BE2C (cell line): ENCODE data around the gene YPEL3.

Experiments used
- DNase-seq: peaks from one replicate; pipeline ENCODE4 v3.0.0-alpha.2; 2020
- H3K27me3 ChIP-seq: fragments of 250-450 bp; sonication (Bioruptor Pico); 2 replicates; pipeline ENCODE4 v1.5.1; 2020; ENCODE audit warnings: mild to moderate bottlenecking
- H3K36me3 ChIP-seq: fragments of 250-450 bp; sonication (Bioruptor Pico); 2 replicates; pipeline ENCODE4 v1.5.1; 2020; ENCODE audit warnings: mild to moderate bottlenecking
- H3K4me1 ChIP-seq: fragments of 250-450 bp; sonication (Bioruptor Pico); 2 replicates; pipeline ENCODE4 v1.5.1; 2020
- H3K4me3 ChIP-seq: 2 replicates; pipeline ENCODE4 v1.5.1; 2011; ENCODE audit warnings: low read depth, low read length
- H3K9me3 ChIP-seq: fragments of 250-450 bp; sonication (Bioruptor Pico); 2 replicates; pipeline ENCODE4 v1.5.1; 2020
- CTCF ChIP-seq: IDR thresholded peaks from 2 replicates; pipeline ENCODE4 v1.5.1; 2012; ENCODE audit warnings: mild to moderate bottlenecking, low read depth, low read length

Gene YPEL3

GRCh38 chr16:30142672-30143346 is 46.8 kb upstream of the YPEL3 start:
- Histone ChIP-seq H3K27me3 (no peaks in the 10 kb centered on the region), H3K9me3 (no peaks in the 10 kb centered on the region), H3K4me1 (no peaks in the 10 kb centered on the region; the same call in 1 of the 2 replicates), H3K4me3 (no peak overlapping the region), H3K36me3 (no peaks in the 10 kb centered on the region)
- peak; percentile 50 for TF ChIP-seq CTCF
- peak; percentile 19 for DNase-seq

GRCh38 chr16:30141750-30142149 is 45.7 kb upstream of the YPEL3 start:
- no peak for DNase-seq
- Histone ChIP-seq H3K36me3 (no peaks in the 10 kb centered on the region), H3K9me3 (no peaks in the 10 kb centered on the region), H3K4me1 (no peaks in the 10 kb centered on the region), H3K27me3 (no peaks in the 10 kb centered on the region), H3K4me3 (no peak overlapping the region)
- no peak for TF ChIP-seq CTCF

GRCh38 chr16:30139583-30140481 is 43.8 kb upstream of the YPEL3 start:
- no peaks in the 10 kb centered on the region for H3K9me3 ChIP-seq
- H3K27me3 ChIP-seq, result no peaks in the 10 kb centered on the region
- H3K4me1 ChIP-seq, result no peaks in the 10 kb centered on the region
- DNase-seq, result no peak
- TF ChIP-seq CTCF, result no peak
- H3K4me3 ChIP-seq, result no peak overlapping the region
- H3K36me3 ChIP-seq, result no peaks in the 10 kb centered on the region

GRCh38 chr16:30137897-30138296 is 41.9 kb upstream of the YPEL3 start:
- DNase-seq, result no peak
- Histone ChIP-seq H3K9me3 (no peaks in the 10 kb centered on the region), H3K36me3 (no peaks in the 10 kb centered on the region), H3K4me1 (no peaks in the 10 kb centered on the region), H3K4me3 (no peak overlapping the region), H3K27me3 (no peaks in the 10 kb centered on the region)
- no peak for TF ChIP-seq CTCF

- no peaks in the 10 kb centered on the region for H3K36me3 ChIP-seq
- no peaks in the 10 kb centered on the region for H3K27me3 ChIP-seq
- no peaks in the 10 kb centered on the region for H3K4me1 ChIP-seq
- TF ChIP-seq CTCF, result no peak
- H3K9me3 ChIP-seq, result no peaks in the 10 kb centered on the region
- H3K4me3 ChIP-seq, result no peak overlapping the region
- DNase-seq, result no peak
Observed at GRCh38 chr16:30136971-30137605, 41.1 kb upstream of the YPEL3 start.
